SK-N-SH treated with all-trans-retinoic acid at 6 μM for 48 hours (cell line): ENCODE data around the gene SCAPER.

Source experiments
- ATAC-seq: fragments of 200-7000 bp; cut with Tn5 transposase; 3 replicates; pipeline ENCODE4 v1.9.1; 2020; ENCODE audit warnings: mild to moderate bottlenecking, moderate library complexity
- ARNTL ChIP-seq: fragments of 450-650 bp; formaldehyde crosslinking; IDR thresholded peaks from 2 replicates; pipeline ENCODE4 v1.5.0; 2020; ENCODE audit warnings: low read depth, mild to moderate bottlenecking, moderate library complexity, borderline replicate concordance
- BACH2 ChIP-seq: fragments of 250-450 bp; sonication (Bioruptor Pico); IDR thresholded peaks from 2 replicates; pipeline ENCODE4 v1.9.0; 2021; ENCODE audit warnings: mild to moderate bottlenecking, borderline replicate concordance
- CREB5 ChIP-seq: fragments of 250-450 bp; sonication (Bioruptor Pico); IDR thresholded peaks from 2 replicates; pipeline ENCODE4 v1.5.1; 2020; ENCODE audit warnings: low read depth, mild to moderate bottlenecking, moderate library complexity
- CSDC2 ChIP-seq: fragments of 250-450 bp; sonication (Bioruptor Pico); IDR thresholded peaks from 2 replicates; pipeline ENCODE4 v1.5.0; 2020; ENCODE audit warnings: mild to moderate bottlenecking, moderate library complexity
- CSRNP3 ChIP-seq: fragments of 250-450 bp; sonication (Bioruptor Pico); IDR thresholded peaks from 2 replicates; pipeline ENCODE4 v1.5.1; 2021; ENCODE audit warnings: mild to moderate bottlenecking, moderate library complexity
- ESRRG ChIP-seq: fragments of 250-450 bp; sonication (Bioruptor Pico); IDR thresholded peaks from 2 replicates; pipeline ENCODE4 v1.6.1; 2021; ENCODE audit warnings: mild to moderate bottlenecking
- GLIS3 ChIP-seq: fragments of 250-450 bp; sonication (Bioruptor Pico); IDR thresholded peaks from 2 replicates; pipeline ENCODE4 v1.5.0; 2020; ENCODE audit warnings: mild to moderate bottlenecking, moderate library complexity
- ISL1 ChIP-seq: fragments of 250-450 bp; sonication (Bioruptor Pico); IDR thresholded peaks from 2 replicates; pipeline ENCODE4 v2.1.2; 2022; ENCODE audit warnings: mild to moderate bottlenecking, moderate library complexity
- POU6F1 ChIP-seq: fragments of 250-450 bp; sonication (Bioruptor Pico); IDR thresholded peaks from 2 replicates; pipeline ENCODE4 v1.8.0; 2021; ENCODE audit warnings: low read depth, mild to moderate bottlenecking, moderate library complexity, borderline replicate concordance
- PPARA ChIP-seq: fragments of 250-450 bp; sonication (Bioruptor Pico); IDR thresholded peaks from 2 replicates; pipeline ENCODE4 v1.5.0; 2020; ENCODE audit warnings: mild to moderate bottlenecking, borderline replicate concordance
- RARB ChIP-seq: fragments of 250-450 bp; sonication (Bioruptor Pico); IDR thresholded peaks from 2 replicates; pipeline ENCODE4 v1.8.0; 2021; ENCODE audit warnings: mild to moderate bottlenecking, moderate library complexity
- SNAI2 ChIP-seq: fragments of 250-450 bp; sonication (Bioruptor Pico); IDR thresholded peaks from 2 replicates; pipeline ENCODE4 v1.5.0; 2020; ENCODE audit warnings: mild to moderate bottlenecking, moderate library complexity
- TCF4 ChIP-seq: fragments of 250-450 bp; sonication (Bioruptor Pico); IDR thresholded peaks from 2 replicates; pipeline ENCODE4 v1.8.0; 2021; ENCODE audit warnings: mild to moderate bottlenecking, moderate library complexity, borderline replicate concordance
- TOX ChIP-seq: fragments of 250-450 bp; sonication (Bioruptor Pico); IDR thresholded peaks from 2 replicates; pipeline ENCODE4 v1.8.0; 2021; ENCODE audit warnings: mild to moderate bottlenecking, moderate library complexity, borderline replicate concordance
- ZC3H10 ChIP-seq: fragments of 250-450 bp; sonication (Bioruptor Pico); IDR thresholded peaks from 2 replicates; pipeline ENCODE4 v1.5.1; 2021; ENCODE audit warnings: mild to moderate bottlenecking, moderate library complexity
- ZFP3 ChIP-seq: fragments of 250-450 bp; sonication (Bioruptor Pico); IDR thresholded peaks from 2 replicates; pipeline ENCODE4 v1.5.0; 2020; ENCODE audit warnings: mild to moderate bottlenecking, moderate library complexity
- ZFP30 ChIP-seq: fragments of 450-650 bp; formaldehyde crosslinking; IDR thresholded peaks from 2 replicates; pipeline ENCODE4 v1.5.0; 2022; ENCODE audit warnings: mild to moderate bottlenecking, moderate library complexity
- ZNF565 ChIP-seq: fragments of 450-650 bp; formaldehyde crosslinking; conservative IDR thresholded peaks from 2 replicates; pipeline ENCODE4 v1.5.0; 2020; ENCODE audit warnings: low read depth, mild to moderate bottlenecking, moderate library complexity
- ZNF70 ChIP-seq: fragments of 450-650 bp; formaldehyde crosslinking; IDR thresholded peaks from 2 replicates; pipeline ENCODE4 v1.5.0; 2020; ENCODE audit warnings: mild to moderate bottlenecking, moderate library complexity
- ZNF8 ChIP-seq: fragments of 450-650 bp; formaldehyde crosslinking; IDR thresholded peaks from 2 replicates; pipeline ENCODE4 v1.5.0; 2020; ENCODE audit warnings: mild to moderate bottlenecking, moderate library complexity
- TF ChIP-seq, protein P1 (sequence below): fragments of 250-450 bp; sonication (Bioruptor Pico); IDR thresholded peaks from 2 replicates; pipeline ENCODE4 v1.5.0; 2020; ENCODE audit warnings: mild to moderate bottlenecking, moderate library complexity

Gene SCAPER

DNA sequence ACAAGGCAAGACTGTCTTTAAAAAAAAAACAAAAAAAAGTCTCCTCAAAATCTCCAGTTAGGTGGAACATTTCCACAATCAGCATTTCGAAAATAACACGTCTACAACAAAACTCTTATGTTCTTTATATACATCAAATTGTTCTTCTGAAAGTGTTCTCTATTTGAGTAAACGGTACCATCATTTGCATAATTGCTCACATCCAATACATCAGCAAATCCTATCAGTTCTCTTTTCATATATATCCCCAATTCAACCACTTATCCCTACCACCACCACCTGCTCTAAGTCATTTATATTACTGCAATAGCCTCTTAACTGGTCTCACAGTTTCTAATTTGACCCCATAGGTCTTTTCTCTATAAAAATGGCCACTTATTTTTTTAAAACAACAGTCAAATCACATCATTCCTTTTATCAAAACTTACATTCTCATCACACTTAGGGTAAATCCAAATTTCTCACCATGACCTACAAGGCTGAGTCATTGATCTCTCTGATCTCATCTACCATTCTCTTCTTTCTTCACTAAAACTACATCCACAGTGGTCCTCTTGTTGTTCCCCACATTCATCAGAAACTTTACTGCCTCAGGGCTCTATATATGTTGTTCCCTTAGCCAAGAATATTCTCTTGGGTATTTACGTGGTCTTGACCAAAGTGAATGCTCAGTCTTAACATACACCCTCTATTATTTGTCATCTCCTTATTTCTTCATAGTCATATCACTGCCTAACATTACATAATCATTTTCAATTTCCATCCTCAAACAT is 237.0 kb downstream of the SCAPER start:
- no peak for ATAC-seq
- TF ChIP-seq PPARA (no peak), CREB5 (CRISPR knock-in tag) (no peak), ARNTL (no peak), ZFP30 (CRISPR knock-in tag) (no peak), ISL1 (CRISPR knock-in tag) (no peak), ESRRG (no peak), TOX (CRISPR knock-in tag) (no peak), ZFP3 (CRISPR knock-in tag) (no peak), ZNF70 (CRISPR knock-in tag) (no peak)

GRCh38 chr15:76664895-76665294 is 240.2 kb downstream of the SCAPER start:
- TF ChIP-seq PPARA (no peak), ZFP30 (CRISPR knock-in tag) (no peak), GLIS3 (no peak), ESRRG (no peak), ZNF565 (CRISPR knock-in tag) (no peak), ZFP3 (CRISPR knock-in tag) (no peak), CSDC2 (no peak), ARNTL (no peak), ZNF8 (CRISPR knock-in tag) (no peak), ZC3H10 (no peak), ZNF70 (CRISPR knock-in tag) (no peak), RARB (CRISPR knock-in tag) (no peak)
- TF ChIP-seq, protein P1, sequence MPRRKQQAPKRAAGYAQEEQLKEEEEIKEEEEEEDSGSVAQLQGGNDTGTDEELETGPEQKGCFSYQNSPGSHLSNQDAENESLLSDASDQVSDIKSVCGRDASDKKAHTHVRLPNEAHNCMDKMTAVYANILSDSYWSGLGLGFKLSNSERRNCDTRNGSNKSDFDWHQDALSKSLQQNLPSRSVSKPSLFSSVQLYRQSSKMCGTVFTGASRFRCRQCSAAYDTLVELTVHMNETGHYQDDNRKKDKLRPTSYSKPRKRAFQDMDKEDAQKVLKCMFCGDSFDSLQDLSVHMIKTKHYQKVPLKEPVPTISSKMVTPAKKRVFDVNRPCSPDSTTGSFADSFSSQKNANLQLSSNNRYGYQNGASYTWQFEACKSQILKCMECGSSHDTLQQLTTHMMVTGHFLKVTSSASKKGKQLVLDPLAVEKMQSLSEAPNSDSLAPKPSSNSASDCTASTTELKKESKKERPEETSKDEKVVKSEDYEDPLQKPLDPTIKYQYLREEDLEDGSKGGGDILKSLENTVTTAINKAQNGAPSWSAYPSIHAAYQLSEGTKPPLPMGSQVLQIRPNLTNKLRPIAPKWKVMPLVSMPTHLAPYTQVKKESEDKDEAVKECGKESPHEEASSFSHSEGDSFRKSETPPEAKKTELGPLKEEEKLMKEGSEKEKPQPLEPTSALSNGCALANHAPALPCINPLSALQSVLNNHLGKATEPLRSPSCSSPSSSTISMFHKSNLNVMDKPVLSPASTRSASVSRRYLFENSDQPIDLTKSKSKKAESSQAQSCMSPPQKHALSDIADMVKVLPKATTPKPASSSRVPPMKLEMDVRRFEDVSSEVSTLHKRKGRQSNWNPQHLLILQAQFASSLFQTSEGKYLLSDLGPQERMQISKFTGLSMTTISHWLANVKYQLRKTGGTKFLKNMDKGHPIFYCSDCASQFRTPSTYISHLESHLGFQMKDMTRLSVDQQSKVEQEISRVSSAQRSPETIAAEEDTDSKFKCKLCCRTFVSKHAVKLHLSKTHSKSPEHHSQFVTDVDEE, result no peak
- ATAC-seq, result no peak

DNA sequence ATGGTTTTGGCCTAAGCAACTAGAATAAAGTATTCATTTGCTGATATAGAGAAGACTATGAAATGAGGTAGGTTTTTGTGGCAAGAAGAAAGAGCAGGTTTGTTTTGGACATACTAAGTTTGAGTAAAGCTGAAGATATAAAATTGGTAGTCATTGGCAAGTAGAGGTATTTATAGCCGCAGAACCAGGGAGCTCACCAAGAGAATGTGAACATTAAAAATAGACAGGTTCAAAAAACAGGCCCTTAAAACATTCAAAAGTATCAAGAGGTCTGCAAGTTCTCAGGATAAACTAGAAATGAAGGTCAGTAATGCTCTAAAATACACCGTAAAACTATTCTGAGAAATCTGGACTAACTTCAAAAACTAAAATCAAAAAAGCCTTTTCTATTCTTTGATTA is 240.7 kb downstream of the SCAPER start:
- TF ChIP-seq ESRRG, result no peak
- TF ChIP-seq ARNTL, result no peak
- no peak for TF ChIP-seq PPARA
- no peak for TF ChIP-seq CREB5 (CRISPR knock-in tag)
- TF ChIP-seq SNAI2, result no peak
- TF ChIP-seq ZNF8 (CRISPR knock-in tag), result no peak
- TF ChIP-seq GLIS3, result no peak
- no peak for TF ChIP-seq RARB (CRISPR knock-in tag)
- TF ChIP-seq, protein P1, result no peak
- TF ChIP-seq ZNF70 (CRISPR knock-in tag), result no peak
- TF ChIP-seq BACH2 (CRISPR knock-in tag), result no peak
- ATAC-seq, result no peak

- ATAC-seq, result no peak
- no peak for TF ChIP-seq ZNF8 (CRISPR knock-in tag)
- no peak for TF ChIP-seq TOX (CRISPR knock-in tag)
- no peak for TF ChIP-seq ARNTL
- TF ChIP-seq ZC3H10, result no peak
- no peak for TF ChIP-seq CSRNP3 (CRISPR knock-in tag)
- no peak for TF ChIP-seq POU6F1 (CRISPR knock-in tag)
- no peak for TF ChIP-seq TCF4 (CRISPR knock-in tag)
- TF ChIP-seq, protein P1, result no peak
- TF ChIP-seq GLIS3, result no peak
These were observed 241.6 kb downstream of the SCAPER start for GRCh38 chr15:76663529-76663928.
